Measurements from ENCODE around the gene EDN1.

The EDN1 gene

DNA sequence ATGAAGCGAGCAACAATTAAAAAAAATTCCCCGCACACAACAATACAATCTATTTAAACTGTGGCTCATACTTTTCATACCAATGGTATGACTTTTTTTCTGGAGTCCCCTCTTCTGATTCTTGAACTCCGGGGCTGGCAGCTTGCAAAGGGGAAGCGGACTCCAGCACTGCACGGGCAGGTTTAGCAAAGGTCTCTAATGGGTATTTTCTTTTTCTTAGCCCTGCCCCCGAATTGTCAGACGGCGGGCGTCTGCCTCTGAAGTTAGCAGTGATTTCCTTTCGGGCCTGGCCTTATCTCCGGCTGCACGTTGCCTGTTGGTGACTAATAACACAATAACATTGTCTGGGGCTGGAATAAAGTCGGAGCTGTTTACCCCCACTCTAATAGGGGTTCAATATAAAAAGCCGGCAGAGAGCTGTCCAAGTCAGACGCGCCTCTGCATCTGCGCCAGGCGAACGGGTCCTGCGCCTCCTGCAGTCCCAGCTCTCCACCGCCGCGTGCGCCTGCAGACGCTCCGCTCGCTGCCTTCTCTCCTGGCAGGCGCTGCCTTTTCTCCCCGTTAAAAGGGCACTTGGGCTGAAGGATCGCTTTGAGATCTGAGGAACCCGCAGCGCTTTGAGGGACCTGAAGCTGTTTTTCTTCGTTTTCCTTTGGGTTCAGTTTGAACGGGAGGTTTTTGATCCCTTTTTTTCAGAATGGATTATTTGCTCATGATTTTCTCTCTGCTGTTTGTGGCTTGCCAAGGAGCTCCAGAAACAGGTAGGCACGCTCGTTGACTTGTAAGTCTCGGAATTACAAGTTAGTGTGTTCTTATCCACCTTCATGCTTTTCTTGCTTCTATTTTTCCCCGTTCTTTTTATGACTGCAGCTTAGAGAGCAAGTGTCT lies at the start of gene EDN1:
TSS of gene EDN1 (plus strand) at position 429 of the 888 bp plus-strand sequence. CDS start at position 698, 269 bp downstream.
- DNase-seq (ENCODE audit: low read depth in 2 of 2) = peak; percentile 38 to 56

DNA sequence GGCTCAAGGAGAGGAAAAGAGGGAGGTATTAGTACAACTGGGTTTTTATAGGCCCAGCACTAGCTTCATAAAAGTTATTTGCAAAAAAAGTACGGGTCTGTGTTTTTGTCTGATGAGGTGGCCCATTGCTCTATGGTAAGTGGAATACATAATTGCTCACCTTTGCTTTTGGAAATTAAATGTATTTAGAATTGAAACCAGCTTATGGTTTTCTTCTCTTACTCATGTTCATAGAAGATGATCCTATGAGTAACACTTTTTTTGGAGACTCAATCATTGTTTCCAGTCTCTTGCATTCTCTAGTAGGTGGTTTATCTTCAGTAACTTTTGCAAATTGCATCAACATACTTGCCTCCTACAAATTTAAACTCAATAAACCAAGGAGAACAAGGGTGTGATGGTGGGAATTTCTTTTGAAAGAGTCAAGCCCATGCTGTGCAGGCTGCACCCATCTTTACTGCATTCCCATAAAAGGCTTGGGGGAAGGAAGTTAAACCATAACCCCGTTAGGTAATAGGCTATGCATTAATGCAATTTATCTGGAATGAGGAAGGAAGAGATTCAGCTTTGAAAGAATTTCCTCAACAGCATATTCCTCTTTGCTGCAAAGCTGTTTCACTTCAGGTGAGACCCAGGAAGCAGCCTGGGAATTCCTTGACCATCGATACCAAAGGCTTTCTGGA lies 48.5 kb upstream of the EDN1 start:
- DNase-seq (ENCODE audit: low read depth in 2 of 2) = no peak

DNA sequence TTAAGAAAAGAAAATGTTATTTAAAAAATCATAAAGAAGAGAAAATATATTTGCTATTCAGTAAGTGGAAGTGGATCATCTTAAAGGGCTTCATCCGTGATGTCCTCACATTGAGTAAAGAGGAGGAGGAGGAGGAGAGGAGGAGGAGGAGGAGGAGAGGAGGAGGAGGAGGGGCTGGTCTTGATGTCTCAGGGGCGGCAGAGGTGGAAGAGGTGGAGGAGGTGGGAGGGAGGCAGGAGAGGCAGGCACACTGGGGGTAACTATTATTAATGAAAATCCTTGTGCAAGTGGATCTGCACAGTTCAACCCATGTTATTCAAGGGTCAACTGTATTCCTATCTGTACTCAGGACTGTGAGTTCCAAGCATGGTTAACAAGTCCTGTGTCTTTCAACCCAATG lies 47.0 kb upstream of the EDN1 start:
- no peak for DNase-seq (ENCODE audit: low read depth in 2 of 2)

DNA sequence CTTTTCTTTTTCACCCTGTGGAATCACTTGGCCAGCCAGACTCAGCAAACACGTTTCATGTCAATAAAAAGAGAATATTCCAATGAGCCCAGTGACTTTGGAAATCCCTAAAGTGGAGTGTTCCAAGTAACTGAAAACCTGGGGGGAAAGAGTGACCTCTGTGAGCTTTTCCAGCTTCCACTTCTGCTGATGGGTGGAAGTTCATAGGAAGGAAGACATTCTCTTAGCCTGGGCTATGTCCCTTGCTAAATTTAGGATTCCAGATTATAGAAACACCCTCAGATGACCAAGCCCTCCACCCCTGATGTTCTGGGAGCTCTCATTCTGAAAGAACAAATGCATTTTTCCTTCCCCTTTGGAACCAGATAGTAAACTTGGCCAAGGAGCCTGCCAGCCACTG lies 44.8 kb upstream of the EDN1 start:
- DNase-seq (ENCODE audit: low read depth in 2 of 2) = no peak

DNA sequence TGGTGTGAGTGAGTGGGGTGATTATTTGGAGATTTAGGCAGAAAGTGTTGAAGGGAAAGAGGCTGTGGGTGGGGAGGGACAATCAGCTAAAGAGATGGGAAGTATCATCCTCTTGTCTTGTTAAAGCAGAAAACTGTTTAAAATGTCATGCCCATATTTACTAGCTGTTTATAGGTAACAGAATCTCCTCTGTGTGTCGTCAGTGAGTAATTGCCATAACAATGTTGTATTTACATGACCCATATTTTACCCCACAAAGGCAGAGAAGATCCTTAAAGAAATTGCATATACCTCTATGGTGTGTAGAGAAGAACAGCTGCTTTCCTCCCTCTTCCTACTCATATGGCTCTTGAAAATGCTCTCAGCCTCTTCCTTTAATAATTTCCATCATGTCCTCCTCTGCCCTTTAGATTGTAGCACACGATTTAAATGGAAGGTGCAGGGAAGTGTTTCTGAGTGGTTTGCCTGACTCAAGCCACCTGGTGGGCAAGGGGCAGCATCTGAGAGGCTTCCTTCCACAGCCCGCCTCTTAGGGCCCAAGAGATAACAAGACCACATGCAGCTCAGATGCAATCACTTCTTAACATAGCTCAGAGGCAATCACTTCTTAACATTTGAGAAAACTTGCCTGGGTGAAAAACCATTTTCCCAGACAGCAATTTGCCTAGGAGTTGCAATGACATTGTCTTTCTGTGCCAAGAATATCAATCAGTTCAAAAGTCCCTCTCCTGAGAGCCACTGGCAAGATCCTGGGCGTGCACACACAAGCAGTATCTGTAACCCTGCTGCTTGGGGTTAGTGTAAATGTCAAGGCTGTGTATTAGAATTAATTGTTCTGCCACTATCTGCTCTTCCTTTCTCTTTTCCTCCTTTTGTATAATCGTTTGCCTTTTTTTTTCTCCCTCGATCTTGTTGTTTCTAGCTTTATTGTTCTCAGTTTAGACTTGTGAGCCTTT lies 44.1 kb upstream of the EDN1 start:
- DNase-seq (ENCODE audit: low read depth in 2 of 2) = no peak

DNA sequence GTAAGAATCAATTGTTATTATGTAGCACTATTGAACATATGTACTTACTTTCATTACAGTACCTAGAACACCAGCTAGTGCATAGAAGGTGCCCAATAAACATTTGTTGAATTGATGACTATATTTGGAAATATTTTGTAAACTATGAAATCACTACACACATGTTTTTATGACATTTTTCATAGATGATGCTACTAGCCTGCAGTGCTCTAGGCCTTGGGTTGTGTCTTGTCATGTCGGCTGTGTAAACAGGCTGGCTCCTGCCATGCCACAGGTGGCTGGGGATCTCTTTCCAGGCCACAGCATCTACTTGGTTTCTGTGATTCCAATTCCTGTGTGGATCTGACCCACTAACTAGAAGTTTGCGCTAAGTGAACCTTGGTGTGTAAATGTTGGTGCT lies 43.3 kb upstream of the EDN1 start:
- DNase-seq (ENCODE audit: low read depth in 2 of 2) = no peak

DNA sequence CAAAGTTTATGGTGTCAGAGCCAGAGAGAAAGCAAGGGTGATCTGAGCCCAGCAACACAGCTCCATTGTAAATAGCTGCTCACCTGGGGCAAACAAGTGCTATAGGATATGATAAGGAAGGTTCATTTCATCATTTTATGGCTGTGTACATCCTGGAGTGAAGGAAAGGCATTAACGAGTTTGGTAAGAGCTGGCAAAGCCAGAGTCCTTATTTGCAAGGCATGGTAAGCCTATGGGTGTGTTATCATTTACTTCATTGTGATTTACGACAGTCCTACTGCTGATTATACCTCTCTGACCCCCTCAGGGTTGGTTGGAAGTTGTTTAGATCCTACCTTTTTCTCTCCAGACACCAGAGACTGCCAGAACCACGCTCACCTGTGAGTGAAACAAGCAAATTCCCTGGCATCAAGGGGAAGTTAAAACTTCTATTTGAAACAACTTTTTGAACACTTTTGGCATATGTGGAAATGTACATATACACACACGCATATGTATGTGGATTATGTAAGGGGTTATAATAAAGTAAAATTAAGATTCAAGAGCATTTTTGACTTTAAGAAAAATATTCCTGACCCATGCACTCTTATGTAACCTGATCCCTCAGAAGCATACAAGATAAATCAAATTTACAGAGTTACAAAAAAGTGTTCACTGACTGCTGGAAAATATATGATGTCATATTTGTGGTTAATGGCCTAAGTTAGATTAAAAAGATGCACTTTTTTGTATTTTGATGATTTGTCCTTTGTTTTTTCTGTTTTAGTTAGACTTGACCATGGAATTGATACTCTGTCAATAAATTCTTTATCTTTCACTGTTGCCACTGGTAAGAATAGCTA lies 40.4 kb upstream of the EDN1 start:
- no peak for DNase-seq (ENCODE audit: low read depth in 2 of 2)

DNA sequence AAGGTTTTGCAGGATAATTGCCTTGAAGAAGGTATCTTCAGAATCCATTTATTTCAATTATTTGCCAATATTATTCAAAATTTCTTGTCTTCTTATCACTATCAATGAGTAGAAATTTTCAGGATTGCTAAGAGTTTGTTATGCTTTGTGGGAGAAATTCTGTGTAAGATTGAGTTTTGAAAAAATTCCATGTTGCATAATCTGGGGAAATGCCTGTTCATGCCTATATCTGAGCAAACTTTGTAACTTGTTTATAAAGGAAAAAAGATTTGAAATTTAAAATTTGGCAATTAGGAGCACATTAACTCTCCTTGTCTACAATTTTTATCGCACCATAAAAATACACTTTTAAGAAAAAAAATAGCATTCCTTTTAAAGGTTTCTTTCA lies 39.8 kb upstream of the EDN1 start:
- no peak for DNase-seq (ENCODE audit: low read depth in 2 of 2)

DNA sequence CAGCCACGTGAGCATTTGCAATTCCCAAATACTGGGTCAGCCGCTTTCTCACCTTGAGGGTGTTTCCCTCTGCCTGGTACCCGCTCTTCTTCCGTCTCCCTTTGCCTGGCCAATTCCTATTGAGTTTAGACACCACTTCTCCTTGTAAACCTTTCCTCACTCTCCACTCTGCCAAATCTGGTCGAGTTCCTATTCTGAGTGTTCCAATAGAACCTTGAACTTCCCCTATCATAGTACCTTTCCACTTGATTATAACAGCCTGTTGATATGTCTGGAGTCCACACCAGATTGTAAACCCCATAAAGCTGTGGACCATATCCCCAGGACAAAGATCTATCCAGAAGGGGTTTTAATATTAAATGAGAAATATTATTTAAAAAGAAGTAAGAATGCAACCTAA lies 36.0 kb upstream of the EDN1 start:
- no peak for DNase-seq (ENCODE audit: low read depth in 2 of 2)

DNA sequence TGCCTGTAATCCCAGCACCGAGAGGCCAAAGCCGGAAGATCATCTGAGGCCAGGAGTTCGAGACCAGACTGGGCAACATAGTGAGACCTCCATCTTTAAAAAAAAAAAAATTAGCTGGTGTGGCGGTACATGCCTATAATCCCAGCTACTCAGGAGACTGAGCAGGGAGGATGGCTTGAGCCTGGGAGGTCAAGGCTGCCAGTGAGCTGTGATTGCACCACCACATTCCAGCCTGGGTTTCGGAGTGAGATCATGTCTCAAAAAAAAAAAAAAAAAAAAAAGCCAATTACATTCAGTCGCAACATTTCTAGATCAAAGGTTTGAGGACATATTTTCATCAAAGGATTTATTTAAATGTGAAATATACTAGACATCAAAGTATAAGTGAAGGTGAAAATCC lies 32.0 kb upstream of the EDN1 start:
- no peak for DNase-seq (ENCODE audit: low read depth in 2 of 2)

DNA sequence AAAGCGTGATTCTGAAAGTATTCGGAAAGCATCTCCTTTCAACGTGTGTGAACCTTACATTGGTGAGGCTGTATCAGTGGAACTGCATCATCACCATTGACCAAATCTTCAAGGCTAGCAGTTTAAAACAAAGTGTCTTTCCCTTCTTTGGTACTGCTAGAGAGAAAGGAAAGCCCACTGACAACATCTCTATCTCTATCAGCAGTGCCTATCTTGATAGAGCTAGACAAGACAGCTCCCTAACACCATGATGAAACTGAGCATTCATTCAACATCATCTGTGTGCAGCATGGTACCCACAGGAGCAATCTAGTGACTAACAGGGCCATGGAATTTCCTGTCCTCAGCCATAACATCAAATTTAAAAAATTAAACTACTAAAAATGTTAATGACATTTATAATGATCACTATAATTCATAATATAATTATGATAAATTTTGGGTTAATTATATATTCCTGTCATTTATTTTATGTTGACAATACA lies 31.5 kb upstream of the EDN1 start:
- DNase-seq (ENCODE audit: low read depth in 2 of 2) = no peak

DNA sequence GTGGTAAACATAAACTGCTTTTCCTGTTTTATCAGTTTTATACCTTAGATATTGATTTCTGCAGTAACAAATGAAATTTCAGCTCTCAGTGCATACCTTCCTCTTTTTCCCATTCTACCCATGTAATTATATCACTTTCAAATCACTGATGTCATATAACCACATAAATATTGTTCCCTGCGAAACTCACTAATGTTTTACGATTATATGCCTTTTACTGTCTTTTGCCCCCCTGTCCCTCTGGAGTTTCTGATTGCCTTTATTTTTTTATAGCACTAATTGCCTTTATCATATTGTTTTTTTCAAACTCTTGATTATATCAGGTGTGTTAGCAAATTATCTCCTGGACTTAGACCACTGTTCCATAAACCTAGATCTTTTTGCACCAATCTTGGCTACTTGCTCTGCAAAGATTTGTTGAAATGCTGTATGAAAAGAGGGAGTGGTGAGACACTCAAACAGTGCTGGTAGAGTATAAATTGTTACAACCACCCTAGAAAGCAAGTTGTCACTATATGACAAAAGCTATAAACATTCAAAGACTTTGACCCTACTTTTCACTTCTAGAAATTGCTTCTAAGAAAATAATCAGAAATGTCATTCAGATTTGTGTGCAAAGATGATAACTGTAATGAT lies 29.6 kb upstream of the EDN1 start:
- DNase-seq (ENCODE audit: low read depth in 2 of 2) = no peak

DNA sequence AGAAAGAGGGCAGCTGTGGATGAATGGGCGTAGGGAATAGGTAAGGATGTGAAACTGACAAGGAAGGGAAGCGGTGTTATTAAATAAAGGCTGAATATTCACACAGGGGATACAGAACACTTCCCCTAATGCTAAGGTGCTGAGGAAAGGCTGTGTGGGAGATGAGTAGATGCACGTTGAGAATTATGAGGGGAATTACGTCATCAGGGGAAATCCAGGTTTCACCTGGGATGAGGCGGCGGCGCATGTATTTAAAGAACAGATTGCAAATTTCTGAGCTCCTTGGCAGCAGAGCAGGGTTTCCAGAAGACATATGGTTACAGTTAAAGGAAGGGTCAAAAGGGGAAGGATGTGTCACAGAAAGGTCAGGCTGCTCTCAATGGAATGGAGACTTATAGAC lies 28.7 kb upstream of the EDN1 start:
- no peak for DNase-seq (ENCODE audit: low read depth in 2 of 2)

DNA sequence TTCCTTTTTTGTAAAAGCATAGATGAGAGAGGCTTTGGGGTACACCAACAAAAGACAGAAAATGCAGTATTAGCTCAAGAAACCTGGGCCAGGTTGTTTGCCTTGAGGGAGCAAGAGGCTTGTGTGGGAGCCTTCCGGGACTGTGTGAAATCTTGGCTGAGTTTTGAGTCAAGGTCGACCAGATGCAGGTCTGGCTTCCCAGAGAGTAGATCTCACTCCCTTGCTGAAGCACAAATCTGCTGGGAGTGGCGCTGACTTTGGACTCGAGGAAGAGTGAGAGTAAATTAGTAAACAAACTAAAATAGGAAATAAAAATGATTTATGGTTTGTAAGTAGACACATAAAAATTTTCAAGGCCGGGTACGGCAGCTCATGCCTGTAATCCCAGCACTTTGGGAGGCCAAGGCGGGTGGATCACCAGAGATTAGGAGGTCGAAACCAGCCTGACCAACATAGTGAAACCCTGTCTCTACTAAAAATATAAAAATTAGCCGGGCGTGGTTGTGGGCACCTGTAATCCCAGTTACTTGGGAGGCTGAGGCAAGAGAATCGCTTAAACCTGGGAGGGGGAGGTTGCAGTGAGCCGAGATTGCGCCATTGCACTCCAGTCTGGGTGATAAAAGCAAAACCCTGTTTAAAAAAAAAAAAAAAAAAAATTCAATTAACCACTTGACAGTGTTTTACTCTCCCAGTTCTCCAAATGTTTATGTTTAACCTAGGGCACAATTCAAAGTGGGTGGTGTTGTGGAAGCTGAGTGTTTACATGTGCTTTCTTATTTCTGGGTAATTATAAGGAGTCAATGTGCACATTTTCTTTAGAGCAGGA lies 27.7 kb upstream of the EDN1 start:
- DNase-seq (ENCODE audit: low read depth in 2 of 2) = no peak

DNA sequence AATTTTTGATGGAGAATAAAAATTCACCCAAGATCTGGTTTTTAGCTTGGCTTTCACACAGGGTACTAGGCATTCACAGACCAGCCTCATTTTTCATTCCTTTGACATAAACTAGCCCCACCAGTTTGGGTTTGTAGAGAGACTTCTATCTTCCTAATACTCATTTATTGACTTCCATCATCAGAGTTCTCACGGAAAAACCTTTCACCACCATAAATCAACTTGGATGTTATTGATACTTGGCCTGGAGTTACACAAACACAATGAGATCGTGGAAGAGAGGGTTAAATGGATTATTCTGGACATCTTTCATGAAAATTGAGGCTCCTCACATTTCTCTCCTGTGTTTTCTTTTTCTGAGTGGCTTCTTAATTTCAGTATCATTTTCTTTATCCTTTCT lies 26.8 kb upstream of the EDN1 start:
- no peak for DNase-seq (ENCODE audit: low read depth in 2 of 2)

DNA sequence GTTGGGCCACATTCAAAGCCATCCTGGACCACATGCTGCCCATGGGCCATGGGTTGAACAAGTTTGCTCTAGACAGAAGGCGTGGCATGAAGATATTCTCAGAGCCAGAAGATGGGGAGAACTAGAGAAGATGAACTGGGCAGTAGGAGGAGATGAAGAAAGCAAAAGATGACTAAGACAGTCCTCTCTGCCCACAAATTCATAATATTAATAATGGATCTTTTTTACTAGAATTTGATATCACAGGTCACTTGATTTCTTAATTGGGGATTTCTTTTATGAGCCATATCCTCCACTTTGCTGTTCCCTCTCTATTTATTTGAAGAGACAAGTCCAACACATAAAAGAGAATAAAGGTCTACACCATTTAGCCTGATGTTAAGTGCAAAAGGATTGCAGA lies 25.5 kb upstream of the EDN1 start:
- no peak for DNase-seq (ENCODE audit: low read depth in 2 of 2)

DNA sequence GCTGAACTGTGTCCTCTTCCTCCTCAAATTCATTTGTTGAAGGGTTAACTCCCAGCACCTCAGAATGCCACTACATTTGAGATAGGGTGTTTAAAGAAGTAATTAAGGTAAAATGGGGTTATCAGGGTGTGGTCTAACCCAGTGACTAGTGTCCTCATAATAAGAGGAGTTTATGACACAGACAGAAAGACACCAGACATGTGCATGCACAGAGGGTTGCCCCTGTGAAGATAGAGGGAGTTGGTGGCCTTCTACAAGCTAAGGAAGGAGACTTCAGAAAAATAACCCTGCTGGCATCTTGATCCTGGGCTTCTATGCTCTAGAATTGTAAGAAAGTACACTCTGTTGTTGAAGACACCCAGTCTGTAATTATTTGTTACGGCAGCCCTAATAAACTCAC lies 24.9 kb upstream of the EDN1 start:
- no peak for DNase-seq (ENCODE audit: low read depth in 2 of 2)

DNA sequence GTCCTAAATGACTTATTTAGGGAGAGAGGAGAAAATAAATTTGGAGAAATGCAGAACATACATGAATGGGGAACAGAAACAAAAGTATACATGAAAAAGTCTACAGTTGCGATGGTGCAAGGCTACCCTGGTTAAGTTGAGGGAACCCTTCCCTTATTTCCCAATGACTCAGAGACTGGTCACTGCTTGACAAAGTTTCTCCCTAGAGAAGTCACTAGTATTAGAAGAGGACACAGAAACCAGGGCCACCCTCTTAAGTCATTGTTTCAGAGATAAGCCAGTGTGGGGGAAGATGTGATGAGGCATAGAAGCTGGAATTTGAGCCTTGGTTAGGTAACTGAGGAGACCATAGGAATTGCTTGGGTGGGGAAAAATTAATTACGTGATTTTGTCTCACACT lies 24.4 kb upstream of the EDN1 start:
- no peak for DNase-seq (ENCODE audit: low read depth in 2 of 2)

DNA sequence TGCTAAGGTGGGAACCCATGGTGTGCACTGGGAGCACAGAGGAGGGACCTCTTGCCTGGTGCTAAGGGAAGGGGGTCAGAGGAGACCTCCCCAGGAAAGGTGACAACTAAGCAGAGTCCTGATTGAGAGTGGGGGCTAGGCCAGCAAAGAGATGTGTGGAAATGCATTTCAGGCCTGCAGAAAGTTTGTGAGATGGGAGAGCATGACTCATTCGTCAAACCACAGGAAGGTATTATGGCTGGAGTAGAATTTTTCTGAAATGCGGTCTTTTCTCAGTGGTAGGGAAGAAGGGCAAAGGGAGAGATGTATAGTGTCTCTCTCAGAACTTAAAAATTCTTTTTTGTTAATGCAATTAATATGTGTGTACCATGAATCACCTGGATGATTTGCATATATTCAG lies 23.6 kb upstream of the EDN1 start:
- DNase-seq (ENCODE audit: low read depth in 2 of 2) = no peak

DNA sequence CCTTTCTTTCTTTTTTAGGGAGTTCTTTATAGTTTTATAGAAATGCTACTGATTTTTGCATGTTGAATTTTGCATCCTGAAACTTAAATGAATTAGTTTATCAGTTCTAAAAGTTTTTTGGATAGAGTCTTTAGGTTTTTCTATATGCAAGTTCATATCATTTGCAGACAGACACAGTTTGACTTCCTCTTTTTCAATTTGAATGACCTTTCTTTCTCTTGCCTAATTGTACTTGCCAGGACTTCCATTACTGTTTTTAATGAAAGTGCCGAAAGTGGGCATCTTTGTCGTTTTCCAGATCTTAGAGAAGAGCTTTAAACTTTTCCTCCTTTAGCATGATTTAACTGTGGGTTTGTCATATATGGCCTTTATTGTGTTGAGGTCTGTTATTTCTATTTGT lies 21.1 kb upstream of the EDN1 start:
- DNase-seq (ENCODE audit: low read depth in 2 of 2) = no peak

Measured in stimulated activated CD4-positive, alpha-beta T cell treated with anti-CD3 and anti-CD28 coated beads, Interleukin-15, amount 100 ng/mL, for 48 hours (primary cell).